GM19395 (cell line): ENCODE results near the gene PGPEP1.
"Not testable (repeated sequence)": the region's sequence is repeated elsewhere in the genome, so short reads cannot be mapped to it uniquely, and the experiment has no call there.

ENCODE experiments used
- ATAC-seq: cut with Tn5 transposase; IDR thresholded peaks from one replicate; pipeline ENCODE4 v1.9.1; 2021; ENCODE audit warnings: mild to moderate bottlenecking, moderate library complexity; ENCODE audit not compliant: unreplicated experiment

Gene PGPEP1

GRCh38 chr19:18330868-18331267 is 9.5 kb upstream of the PGPEP1 start:
- ATAC-seq: no peak

- no peak for ATAC-seq
Measured at GRCh38 chr19:18332917-18333530, 7.4 kb upstream of the PGPEP1 start.

GRCh38 chr19:18333680-18334079 is 6.7 kb upstream of the PGPEP1 start:
- no peak for ATAC-seq

- ATAC-seq: no peak
Measured at GRCh38 chr19:18336121-18336520, 4.3 kb upstream of the PGPEP1 start.

GRCh38 chr19:18338541-18338940 is 1.9 kb upstream of the PGPEP1 start:
- no peak for ATAC-seq

- ATAC-seq: no peak
Measured at GRCh38 chr19:18339723-18340122, 675 bp upstream of the PGPEP1 start.

- peak; percentile 52 for ATAC-seq
Measured at GRCh38 chr19:18340990-18341868, 831 bp downstream of the PGPEP1 start.

- ATAC-seq: no peak
Measured at GRCh38 chr19:18342090-18342632, 1.8 kb downstream of the PGPEP1 start.

- no peak for ATAC-seq
Measured at GRCh38 chr19:18344582-18344950, 4.2 kb downstream of the PGPEP1 start.

GRCh38 chr19:18345296-18345695 is 4.9 kb downstream of the PGPEP1 start:
- no peak for ATAC-seq

- no peak for ATAC-seq
Measured at GRCh38 chr19:18346091-18346490, 5.7 kb downstream of the PGPEP1 start.

GRCh38 chr19:18348171-18348570 is 7.8 kb downstream of the PGPEP1 start:
- ATAC-seq: no peak

- ATAC-seq: not testable (repeated sequence)
Measured at GRCh38 chr19:18348818-18349339, 8.5 kb downstream of the PGPEP1 start.

- no peak for ATAC-seq
Measured at GRCh38 chr19:18349524-18350128, 9.2 kb downstream of the PGPEP1 start.

- ATAC-seq: no peak
Measured at GRCh38 chr19:18350490-18350889, 10.1 kb downstream of the PGPEP1 start.

- ATAC-seq: no peak
Measured at GRCh38 chr19:18351544-18351943, 11.1 kb downstream of the PGPEP1 start.

GRCh38 chr19:18353378-18354005 is 13.1 kb downstream of the PGPEP1 start:
- no peak for ATAC-seq

- ATAC-seq: not testable (repeated sequence)
Measured at GRCh38 chr19:18354743-18355142, 14.3 kb downstream of the PGPEP1 start.

- ATAC-seq: no peak
Measured at GRCh38 chr19:18357041-18357440, 16.6 kb downstream of the PGPEP1 start.

- ATAC-seq: no peak
Measured at GRCh38 chr19:18361646-18362045, 21.2 kb downstream of the PGPEP1 start.

- no peak for ATAC-seq
Measured at GRCh38 chr19:18362934-18363542, 22.6 kb downstream of the PGPEP1 start.
